GM06990 (cell line): Measurements from ENCODE around the gene PLD4.

ENCODE experiments used
- DNase-seq: peaks from one replicate; pipeline ENCODE4 v3.0.0-alpha.2; 2011; ENCODE audit not compliant: insufficient read length; ENCODE audit errors: extremely low read depth
- H3K27me3 ChIP-seq: replicated peaks from 2 replicates; pipeline ENCODE4 v1.6.0; 2011; ENCODE audit warnings: low read length; ENCODE audit not compliant: control insufficient read depth, insufficient read depth
- H3K36me3 ChIP-seq: 2 replicates; pipeline ENCODE4 v1.5.1; 2011; ENCODE audit warnings: low read length; ENCODE audit not compliant: control insufficient read depth, insufficient read depth
- H3K4me3 ChIP-seq: replicated peaks from 2 replicates; pipeline ENCODE4 v1.5.1; 2011; ENCODE audit warnings: low read depth, mild to moderate bottlenecking, control low read depth, low read length
- CTCF ChIP-seq: IDR thresholded peaks from 2 replicates; pipeline ENCODE4 v1.5.1; 2011; ENCODE audit warnings: low read length, control low read depth, mild to moderate bottlenecking, inconsistent platforms; ENCODE audit not compliant: insufficient read depth, poor library complexity, severe bottlenecking

Gene PLD4

GRCh38 chr14:104972301-104973134 lies 47.8 kb downstream of the PLD4 start:
- H3K27me3 ChIP-seq: no peaks in the 10 kb centered on the region; the same call in 1 of the 2 replicates
- H3K4me3 ChIP-seq: no peak overlapping the region
- TF ChIP-seq CTCF: no peak
- no peak for DNase-seq
- no peaks in the 10 kb centered on the region for H3K36me3 ChIP-seq

DNA sequence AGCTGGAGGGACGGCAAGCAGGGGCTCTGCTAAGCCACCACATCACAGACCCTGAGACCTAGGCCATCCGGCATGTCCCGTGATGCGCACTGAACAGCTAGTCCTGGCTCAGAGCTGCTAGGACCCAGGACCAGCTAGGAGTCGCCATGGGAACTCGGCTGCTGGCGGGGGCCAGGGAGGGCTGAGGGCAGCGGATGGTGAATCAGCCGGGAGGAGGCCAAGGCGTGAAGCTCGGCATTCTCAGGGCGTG lies 48.4 kb downstream of the PLD4 start:
- no peaks in the 10 kb centered on the region for H3K36me3 ChIP-seq
- TF ChIP-seq CTCF: no peak
- DNase-seq: no peak
- no peak overlapping the region for H3K4me3 ChIP-seq
- no peaks in the 10 kb centered on the region; the same call in 1 of the 2 replicates for H3K27me3 ChIP-seq

- Histone ChIP-seq H3K27me3 (no peaks in the 10 kb centered on the region; the same call in 1 of the 2 replicates), H3K4me3 (no peak overlapping the region), H3K36me3 (no peaks in the 10 kb centered on the region)
- DNase-seq: no peak
- TF ChIP-seq CTCF: no peak
These were observed 48.9 kb downstream of the PLD4 start for GRCh38 chr14:104973385-104974145.

GRCh38 chr14:104974146-104974541 lies 49.5 kb downstream of the PLD4 start:
- DNase-seq: no peak
- Histone ChIP-seq H3K4me3 (no peak overlapping the region), H3K36me3 (no peaks in the 10 kb centered on the region), H3K27me3 (peaks cover 1% of the 10 kb centered on the region; the same call in 1 of the 2 replicates)
- no peak for TF ChIP-seq CTCF

- Histone ChIP-seq H3K36me3 (no peaks in the 10 kb centered on the region), H3K27me3 (peaks cover 1% of the 10 kb centered on the region; the same call in 1 of the 2 replicates), H3K4me3 (no peak overlapping the region)
- TF ChIP-seq CTCF: no peak
- DNase-seq: no peak
These were observed 50.1 kb downstream of the PLD4 start for GRCh38 chr14:104974665-104975390.
